Activated CD4-positive, alpha-beta T cell treated with anti-CD3 and anti-CD28 coated beads for 24 hours (primary cell): ENCODE measurements around the gene SHD.

Experiments
- DNase-seq, 2 donors: peaks; one replicate each; pipeline ENCODE4 v3.0.0-alpha.2; 2020; ENCODE audit warnings: low read depth in 2 of 2

The SHD gene

GRCh38 chr19:4327252-4327876 is 48.3 kb downstream of the SHD start:
- peak; percentile 55 to 75 for DNase-seq

DNA sequence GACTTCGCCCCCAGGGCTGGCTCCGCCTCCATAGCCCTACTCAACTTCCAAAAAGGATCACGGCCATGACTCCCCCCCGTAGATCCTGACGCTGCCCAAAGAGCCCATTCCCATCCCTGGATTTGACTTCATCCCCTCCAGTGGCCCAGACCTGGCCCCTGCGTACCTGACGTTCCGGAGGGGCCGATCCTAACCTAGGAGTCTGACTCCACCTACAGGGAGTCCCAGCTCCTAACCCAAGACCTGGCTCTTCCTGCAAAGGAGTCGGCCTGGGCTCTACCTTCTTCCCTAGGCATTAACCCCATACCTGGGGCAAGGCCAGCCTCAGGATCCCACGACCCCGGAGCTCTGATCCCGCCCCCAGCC is 48.8 kb downstream of the SHD start:
- no peak for DNase-seq

GRCh38 chr19:4328243-4328990 is 49.4 kb downstream of the SHD start:
- peak; percentile 96 to 99 for DNase-seq

- peak; percentile 27 to 51 for DNase-seq
These were observed 50.1 kb downstream of the SHD start for GRCh38 chr19:4328991-4329681.

DNA sequence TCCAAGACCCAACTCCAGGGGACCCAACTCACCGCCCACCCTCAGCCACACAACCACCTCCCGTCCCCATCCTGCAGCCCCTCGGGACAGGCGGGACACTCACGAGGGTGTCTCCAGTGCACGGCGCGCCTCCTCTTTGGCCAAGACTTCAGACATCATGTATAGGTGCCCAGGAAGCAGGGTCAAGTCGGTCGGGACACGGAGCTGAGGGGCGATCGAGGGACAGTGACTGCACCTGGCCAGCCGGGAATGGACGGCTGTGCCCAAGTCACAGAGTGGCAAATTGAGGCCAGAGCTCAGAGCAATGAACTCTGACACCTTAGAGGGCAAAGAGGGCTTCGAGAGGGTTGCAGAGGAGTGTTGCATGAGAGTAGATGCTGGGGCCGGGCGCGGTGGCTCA is 50.8 kb downstream of the SHD start:
- DNase-seq, result no peak

- DNase-seq, result no peak
These were observed 56.0 kb downstream of the SHD start for GRCh38 chr19:4334929-4335570.

DNA sequence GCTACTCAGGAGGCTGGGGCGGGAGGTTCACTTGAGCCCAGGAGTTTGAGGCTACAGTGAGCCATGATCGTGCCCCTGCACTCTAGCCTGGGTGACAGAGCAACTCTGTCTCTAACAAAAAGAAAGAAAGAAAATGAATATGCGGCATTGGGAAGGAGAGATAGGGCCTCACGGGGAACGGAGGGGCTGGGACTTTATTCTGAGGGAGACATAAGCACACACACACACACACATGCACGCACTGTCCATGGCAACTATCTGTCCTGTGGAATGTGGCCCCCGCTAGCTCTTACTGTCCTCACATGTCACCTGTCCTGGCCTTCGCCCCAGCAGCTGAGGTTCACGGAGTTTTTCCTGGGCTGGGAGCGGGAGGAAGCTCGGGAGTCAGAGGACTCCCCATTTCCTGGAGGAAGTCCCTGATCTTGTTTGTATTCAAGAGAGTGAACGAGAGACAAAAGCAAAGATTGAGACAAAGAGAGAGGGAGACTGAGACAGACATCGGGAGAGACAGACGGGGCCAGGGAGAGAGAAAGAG is 58.9 kb downstream of the SHD start:
- DNase-seq, result no peak

DNA sequence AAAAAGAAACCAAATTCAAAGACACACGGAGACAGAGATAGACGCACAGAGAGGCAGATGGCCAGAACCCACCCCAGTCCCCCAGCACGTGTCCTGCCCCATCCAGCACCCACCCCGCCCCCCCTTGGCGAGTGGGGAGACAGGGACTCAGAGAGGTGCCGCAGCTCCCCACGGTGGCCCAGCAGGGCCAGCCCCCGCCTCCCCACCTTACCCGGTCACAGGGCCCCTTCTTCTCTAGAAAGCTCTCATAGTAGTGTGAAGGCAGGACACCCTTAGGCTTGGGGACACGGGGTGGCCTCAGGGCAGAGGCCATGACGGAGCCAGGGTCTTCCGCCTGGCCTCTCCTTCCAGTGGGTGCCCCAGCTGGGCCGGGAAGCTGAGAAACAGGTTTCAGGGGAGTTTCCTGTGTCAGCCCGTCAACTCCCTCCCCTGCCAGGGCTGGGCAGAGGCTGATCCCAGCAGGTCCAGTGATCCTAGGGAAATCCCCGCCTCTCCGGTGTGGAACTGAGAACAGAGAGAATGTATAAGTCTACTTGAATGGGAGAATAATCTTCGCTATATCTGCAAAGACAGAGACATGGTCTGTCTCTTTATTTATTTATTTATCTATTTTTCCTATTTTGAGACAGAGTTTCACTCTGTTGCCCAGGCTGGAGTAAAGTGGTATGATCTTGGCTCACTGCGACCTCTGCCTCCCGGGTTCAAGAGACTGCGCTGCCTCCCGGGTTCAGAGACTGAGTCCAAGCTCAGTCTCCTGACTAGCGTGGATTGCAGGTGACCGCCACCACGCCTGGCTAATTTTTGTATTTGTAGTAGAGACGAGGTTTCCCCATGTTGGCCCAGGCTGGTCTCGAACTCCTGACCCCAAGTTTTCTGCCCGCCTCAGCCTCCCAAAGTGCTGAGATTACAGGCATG is 59.6 kb downstream of the SHD start, which contains the start of gene STAP2:
Gene STAP2 (minus strand): TSS at position 387 of the 915 bp plus-strand sequence. CDS start 74 bp downstream, at position 313.
- DNase-seq, result peak in 1 of 2 donors; percentile 24
